Calu3 (cell line): ENCODE results near the gene CHI3L1. TPM values are rescaled to one million over a fixed set of nuclear protein-coding genes. Genes with fewer than 3 reads are reported as not detected.
A peak's percentile ranks its signal among the peaks of the same experiment; 100 is the strongest.

Experiments used
- BruUV-seq: library from RNA; stranded (reverse); fragments of 400-500 nt; replicated peaks from 2 replicates; lab custom pipeline; 2021; lab: Mats Ljungman, UMichigan
- CTCF ChIA-PET: fragments of 300-600 bp; sonication (Branson Sonifier 250); formaldehyde crosslinking; loops from one replicate; lab custom pipeline; 2022; ENCODE audit warnings: antibody characterized with exemption; lab: Charles Lee
- DNase-seq: peaks from one replicate; pipeline ENCODE4 v3.0.0; 2022
- H3K27ac Mint-ChIP-seq: one replicate; pipeline ENCODE4 v1.8.0; 2022; ENCODE audit warnings: mixed read lengths; ENCODE audit not compliant: unreplicated experiment
- H3K27me3 Mint-ChIP-seq: one replicate; pipeline ENCODE4 v1.8.0; 2022; ENCODE audit warnings: mixed read lengths; ENCODE audit not compliant: unreplicated experiment
- H3K36me3 Mint-ChIP-seq: one replicate; pipeline ENCODE4 v1.8.0; 2022; ENCODE audit warnings: mild to moderate bottlenecking, moderate library complexity, mixed read lengths; ENCODE audit not compliant: insufficient read depth, unreplicated experiment
- H3K4me1 Mint-ChIP-seq: one replicate; pipeline ENCODE4 v1.8.0; 2022; ENCODE audit warnings: mild to moderate bottlenecking, low read depth, mixed read lengths; ENCODE audit not compliant: unreplicated experiment
- H3K4me3 Mint-ChIP-seq: one replicate; pipeline ENCODE4 v1.8.0; 2022; ENCODE audit warnings: mild to moderate bottlenecking, low read depth, moderate library complexity, mixed read lengths; ENCODE audit not compliant: unreplicated experiment
- H3K9me3 Mint-ChIP-seq: one replicate; pipeline ENCODE4 v1.8.0; 2022; ENCODE audit warnings: low read depth, mixed read lengths; ENCODE audit not compliant: unreplicated experiment
- intact Hi-C: fragments of 100-400 bp; cut with micrococcal nuclease; formaldehyde crosslinking; loops from one replicate; pipeline ENCODE4 v1.10.0; 2022; ENCODE audit not compliant: unreplicated experiment
- total RNA-seq: library from RNA; stranded (reverse); gene quantifications from 2 replicates; pipeline ENCODE4 v1.2.3, GENCODE V29; 2022
- TF ChIP-seq, protein P1 (sequence below): fragments of 200-600 bp; IDR thresholded peaks from one replicate; pipeline ENCODE4 v1.8.0; 2022; ENCODE audit warnings: antibody characterized with exemption; ENCODE audit not compliant: unreplicated experiment

Gene CHI3L1
- total RNA-seq, 1 experiment from 2014 or later = not detected

DNA sequence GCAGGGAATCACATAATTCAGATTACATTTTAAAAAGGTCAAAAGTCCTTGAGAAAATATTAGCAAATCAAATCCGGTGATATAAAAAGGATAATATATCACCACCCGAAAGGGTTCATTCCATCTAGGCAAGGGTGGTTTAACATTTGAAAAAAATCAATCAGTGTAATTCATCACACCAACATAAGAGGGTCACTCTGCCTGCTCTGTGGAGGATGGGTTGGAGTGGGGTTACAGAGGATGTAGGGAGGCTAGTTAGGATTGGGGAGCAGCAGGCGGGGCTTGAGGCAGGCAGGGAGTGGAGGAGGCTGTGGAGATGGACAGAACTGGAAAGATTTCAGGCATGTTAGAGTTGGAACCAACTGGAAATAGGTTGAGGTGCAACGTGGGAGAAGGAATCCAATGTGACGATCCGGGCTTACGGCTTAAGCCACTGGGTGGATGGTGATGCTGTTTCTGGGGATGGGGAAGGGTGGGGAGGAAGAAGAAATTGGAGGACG is 46.5 kb downstream of the CHI3L1 start:
- CTCF ChIA-PET = no interaction called here
- no peak for DNase-seq
- H3K27me3 Mint-ChIP-seq = peaks cover 7% of the 10 kb centered on the region
- BruUV-seq = no TSS peak
- H3K36me3 Mint-ChIP-seq = no peaks in the 10 kb centered on the region
- no peaks in the 10 kb centered on the region for H3K9me3 Mint-ChIP-seq
- H3K4me3 Mint-ChIP-seq = no peak overlapping the region
- TF ChIP-seq, protein P1, sequence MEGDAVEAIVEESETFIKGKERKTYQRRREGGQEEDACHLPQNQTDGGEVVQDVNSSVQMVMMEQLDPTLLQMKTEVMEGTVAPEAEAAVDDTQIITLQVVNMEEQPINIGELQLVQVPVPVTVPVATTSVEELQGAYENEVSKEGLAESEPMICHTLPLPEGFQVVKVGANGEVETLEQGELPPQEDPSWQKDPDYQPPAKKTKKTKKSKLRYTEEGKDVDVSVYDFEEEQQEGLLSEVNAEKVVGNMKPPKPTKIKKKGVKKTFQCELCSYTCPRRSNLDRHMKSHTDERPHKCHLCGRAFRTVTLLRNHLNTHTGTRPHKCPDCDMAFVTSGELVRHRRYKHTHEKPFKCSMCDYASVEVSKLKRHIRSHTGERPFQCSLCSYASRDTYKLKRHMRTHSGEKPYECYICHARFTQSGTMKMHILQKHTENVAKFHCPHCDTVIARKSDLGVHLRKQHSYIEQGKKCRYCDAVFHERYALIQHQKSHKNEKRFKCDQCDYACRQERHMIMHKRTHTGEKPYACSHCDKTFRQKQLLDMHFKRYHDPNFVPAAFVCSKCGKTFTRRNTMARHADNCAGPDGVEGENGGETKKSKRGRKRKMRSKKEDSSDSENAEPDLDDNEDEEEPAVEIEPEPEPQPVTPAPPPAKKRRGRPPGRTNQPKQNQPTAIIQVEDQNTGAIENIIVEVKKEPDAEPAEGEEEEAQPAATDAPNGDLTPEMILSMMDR = no peak
- intact Hi-C loops = no loop called here
- H3K4me1 Mint-ChIP-seq = peaks cover 29% of the 10 kb centered on the region
- H3K27ac Mint-ChIP-seq = no peak overlapping the region

DNA sequence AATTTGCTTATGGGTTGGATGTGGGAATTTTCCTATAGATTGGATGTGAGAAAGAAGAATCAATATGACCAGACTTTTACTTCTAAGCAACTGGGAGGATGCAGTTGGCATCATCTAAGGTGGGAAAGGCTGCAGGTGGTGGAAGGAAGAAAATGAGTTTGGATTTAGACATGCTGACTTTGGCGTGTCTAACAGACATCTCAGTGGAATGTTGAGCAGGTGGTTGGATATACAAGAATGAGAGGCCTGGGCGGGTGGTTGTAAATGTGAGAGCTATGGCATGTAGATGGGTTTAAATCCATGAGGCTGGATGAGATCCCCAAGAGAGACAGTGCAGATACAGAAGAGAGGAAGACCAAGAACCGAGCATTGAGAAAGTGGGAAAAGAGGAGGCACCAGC is 48.4 kb downstream of the CHI3L1 start:
- H3K4me3 Mint-ChIP-seq = no peak overlapping the region
- intact Hi-C loops = no loop called here
- TF ChIP-seq, protein P1 = no peak
- H3K27ac Mint-ChIP-seq = no peak overlapping the region
- DNase-seq = no peak
- CTCF ChIA-PET = no interaction called here
- no peaks in the 10 kb centered on the region for H3K36me3 Mint-ChIP-seq
- no peaks in the 10 kb centered on the region for H3K9me3 Mint-ChIP-seq
- no TSS peak for BruUV-seq
- peaks cover 12% of the 10 kb centered on the region for H3K4me1 Mint-ChIP-seq
- H3K27me3 Mint-ChIP-seq = peaks cover 7% of the 10 kb centered on the region

DNA sequence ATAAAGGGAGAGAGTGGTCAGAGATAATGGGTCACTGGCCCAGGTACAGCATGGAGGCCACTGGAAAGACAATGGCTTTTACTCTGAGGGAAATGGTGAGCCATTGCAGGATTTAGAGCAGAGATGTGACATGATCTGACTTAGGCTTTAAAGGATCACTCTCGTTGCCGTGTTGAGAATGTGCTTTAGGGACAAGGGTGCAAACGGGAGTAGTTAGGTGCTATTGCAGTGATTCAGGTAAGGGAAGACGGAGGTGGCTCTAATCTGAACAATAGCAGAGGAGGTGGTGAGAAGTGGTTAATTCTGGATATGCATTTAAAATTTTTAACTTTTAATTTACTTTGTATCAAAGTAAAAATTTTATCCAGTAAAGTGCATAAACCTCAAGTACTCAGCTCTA is 49.2 kb downstream of the CHI3L1 start:
- no TSS peak for BruUV-seq
- H3K36me3 Mint-ChIP-seq = no peaks in the 10 kb centered on the region
- peaks cover 12% of the 10 kb centered on the region for H3K4me1 Mint-ChIP-seq
- no peak for DNase-seq
- CTCF ChIA-PET = no interaction called here
- no peaks in the 10 kb centered on the region for H3K9me3 Mint-ChIP-seq
- H3K4me3 Mint-ChIP-seq = no peak overlapping the region
- no peak overlapping the region for H3K27ac Mint-ChIP-seq
- peaks cover 3% of the 10 kb centered on the region for H3K27me3 Mint-ChIP-seq
- TF ChIP-seq, protein P1 = no peak
- intact Hi-C loops = no loop called here

DNA sequence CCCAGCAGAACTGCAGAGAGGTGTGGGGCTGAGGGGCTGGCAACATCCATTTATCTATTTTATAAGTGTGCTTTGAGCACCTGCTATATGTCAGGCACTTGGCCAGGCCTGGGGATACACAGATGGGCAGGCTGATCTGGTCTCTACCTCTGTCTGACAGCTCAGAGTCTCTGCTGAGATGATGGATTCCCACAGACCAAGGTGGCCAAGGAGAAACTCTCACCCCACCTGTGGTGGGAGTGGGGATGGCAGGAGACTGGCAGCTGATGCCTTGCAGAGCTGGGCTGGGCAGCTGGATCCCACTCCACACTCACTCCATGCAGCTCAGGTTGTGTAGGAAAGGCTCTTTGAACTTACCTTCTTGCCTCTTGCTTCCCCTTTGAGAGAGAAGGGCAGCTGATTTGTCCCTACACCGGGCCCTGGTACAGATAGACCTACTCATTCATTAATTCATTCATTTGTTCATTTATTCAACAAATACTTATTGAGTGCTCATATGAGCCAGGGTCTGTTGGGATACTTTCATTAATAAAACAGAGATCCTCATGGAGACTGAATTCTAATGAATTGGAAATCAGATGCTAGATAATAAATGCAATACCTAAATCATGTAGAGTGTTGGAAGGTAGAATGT is 50.0 kb downstream of the CHI3L1 start:
- Mint-ChIP-seq H3K4me3 (no peak overlapping the region), H3K9me3 (no peaks in the 10 kb centered on the region), H3K27ac (no peak overlapping the region), H3K4me1 (peaks cover 12% of the 10 kb centered on the region), H3K36me3 (no peaks in the 10 kb centered on the region), H3K27me3 (no peaks in the 10 kb centered on the region)
- no TSS peak for BruUV-seq
- DNase-seq = peak; percentile 59
- TF ChIP-seq, protein P1 = no peak
- intact Hi-C loops = no loop called here
- CTCF ChIA-PET = interaction anchor here (0.6 to 1.7 kb wide), 6 partner anchors 8 to 80 kb away, joined by 3 to 6 read pairs (median 4); partner anchors contain the start of gene ADORA1
